ENCODE measurements around the gene GOLM1.

The GOLM1 gene

GRCh38 chr9:86075132-86076109 is 23.9 kb downstream of the GOLM1 start:
- H3K36me3 ChIP-seq (ENCODE audit: insufficient read depth, low read length), result no peaks in the 10 kb centered on the region
- no peak overlapping the region for H3K4me2 ChIP-seq (ENCODE audit: insufficient read depth, low read length)
- ATAC-seq (ENCODE audit: insufficient read depth, low read depth) (no peak), DNase-seq (no peak)
- TF ChIP-seq EZH2 (IDR thresholded peaks at IDR 0.05; ENCODE audit: borderline replicate concordance, low read depth, low read length, severe bottlenecking) (no peak), CTCF (IDR thresholded peaks at IDR 0.05; ENCODE audit: borderline replicate concordance, extremely low read depth, low read length, poor library complexity, severe bottlenecking) (no peak)
- no peaks in the 10 kb centered on the region for H3K79me2 ChIP-seq (ENCODE audit: insufficient read depth, low read length)
- H3K4me1 ChIP-seq (ENCODE audit: insufficient read depth, low read length), result no peaks in the 10 kb centered on the region
- no peaks in the 10 kb centered on the region for H3K9me3 ChIP-seq (ENCODE audit: insufficient read depth, low read length, severe bottlenecking)
- no peaks in the 10 kb centered on the region for H3K27me3 ChIP-seq (ENCODE audit: insufficient read depth, low read length, poor library complexity)
- H3K27ac ChIP-seq (ENCODE audit: low read length), result no peak overlapping the region
- H2AFZ ChIP-seq (ENCODE audit: low read depth, low read length), result no peak overlapping the region
- H4K20me1 ChIP-seq (ENCODE audit: insufficient read depth, low read length), result no peaks in the 10 kb centered on the region
- no peak overlapping the region for H3K4me3 ChIP-seq (ENCODE audit: low read depth in 1 of 2, low read length in 2 of 2)
- H3K9ac ChIP-seq (ENCODE audit: low read depth, low read length), result no peak overlapping the region

- Histone ChIP-seq H3K27me3 (ENCODE audit: insufficient read depth, low read length, poor library complexity) (no peaks in the 10 kb centered on the region), H3K27ac (ENCODE audit: low read length) (no peak overlapping the region), H3K4me1 (ENCODE audit: insufficient read depth, low read length) (no peaks in the 10 kb centered on the region), H3K36me3 (ENCODE audit: insufficient read depth, low read length) (no peaks in the 10 kb centered on the region), H4K20me1 (ENCODE audit: insufficient read depth, low read length) (no peaks in the 10 kb centered on the region), H2AFZ (ENCODE audit: low read depth, low read length) (no peak overlapping the region), H3K9ac (ENCODE audit: low read depth, low read length) (no peak overlapping the region), H3K4me2 (ENCODE audit: insufficient read depth, low read length) (no peak overlapping the region), H3K79me2 (ENCODE audit: insufficient read depth, low read length) (no peaks in the 10 kb centered on the region), H3K9me3 (ENCODE audit: insufficient read depth, low read length, severe bottlenecking) (no peaks in the 10 kb centered on the region), H3K4me3 (ENCODE audit: low read depth in 1 of 2, low read length in 2 of 2) (no peak overlapping the region)
- DNase-seq, result no peak
- no peak for TF ChIP-seq EZH2 (IDR thresholded peaks at IDR 0.05; ENCODE audit: borderline replicate concordance, low read depth, low read length, severe bottlenecking)
- TF ChIP-seq CTCF (IDR thresholded peaks at IDR 0.05; ENCODE audit: borderline replicate concordance, extremely low read depth, low read length, poor library complexity, severe bottlenecking), result no peak
- no peak for ATAC-seq (ENCODE audit: insufficient read depth, low read depth)
Observed at GRCh38 chr9:86073839-86074238, 25.5 kb downstream of the GOLM1 start.

- Histone ChIP-seq H3K27me3 (ENCODE audit: insufficient read depth, low read length, poor library complexity) (no peaks in the 10 kb centered on the region), H3K27ac (ENCODE audit: low read length) (no peak overlapping the region), H3K36me3 (ENCODE audit: insufficient read depth, low read length) (no peaks in the 10 kb centered on the region), H3K4me1 (ENCODE audit: insufficient read depth, low read length) (no peaks in the 10 kb centered on the region), H3K4me3 (ENCODE audit: low read depth in 1 of 2, low read length in 2 of 2) (no peak overlapping the region), H3K79me2 (ENCODE audit: insufficient read depth, low read length) (no peaks in the 10 kb centered on the region), H2AFZ (ENCODE audit: low read depth, low read length) (no peak overlapping the region), H3K9me3 (ENCODE audit: insufficient read depth, low read length, severe bottlenecking) (no peaks in the 10 kb centered on the region), H3K4me2 (ENCODE audit: insufficient read depth, low read length) (no peak overlapping the region), H3K9ac (ENCODE audit: low read depth, low read length) (no peak overlapping the region), H4K20me1 (ENCODE audit: insufficient read depth, low read length) (no peaks in the 10 kb centered on the region)
- ATAC-seq (ENCODE audit: insufficient read depth, low read depth) (no peak), DNase-seq (no peak)
- TF ChIP-seq EZH2 (IDR thresholded peaks at IDR 0.05; ENCODE audit: borderline replicate concordance, low read depth, low read length, severe bottlenecking), result no peak
- TF ChIP-seq CTCF (IDR thresholded peaks at IDR 0.05; ENCODE audit: borderline replicate concordance, extremely low read depth, low read length, poor library complexity, severe bottlenecking), result no peak
Observed at GRCh38 chr9:86072394-86072877, 26.9 kb downstream of the GOLM1 start.
